ENCODE data around the gene DNAH6.

Gene DNAH6

DNA sequence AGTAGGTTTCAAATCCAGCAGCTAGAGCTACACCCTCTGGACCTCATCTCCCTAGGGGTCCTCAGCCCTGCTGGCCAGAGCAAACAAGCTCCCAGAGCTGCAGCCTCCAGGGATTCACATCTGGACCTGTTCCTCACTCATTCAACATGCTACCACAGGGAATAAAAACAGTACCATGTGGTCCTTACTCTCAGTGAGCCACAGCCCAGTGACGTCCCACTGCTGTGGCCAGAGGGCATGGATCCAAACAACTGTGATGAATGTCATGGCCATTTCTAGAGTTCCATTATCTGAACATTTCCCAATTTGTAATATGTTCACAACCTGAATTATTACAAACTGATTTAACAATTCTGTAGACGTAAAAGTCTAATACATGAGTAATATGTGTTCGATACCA lies 186.6 kb downstream of the DNAH6 start:
- FAIRE-seq (no peak), DNase-seq (ENCODE audit: insufficient read length, low spot score) (no peak)
- TF ChIP-seq, protein P1, sequence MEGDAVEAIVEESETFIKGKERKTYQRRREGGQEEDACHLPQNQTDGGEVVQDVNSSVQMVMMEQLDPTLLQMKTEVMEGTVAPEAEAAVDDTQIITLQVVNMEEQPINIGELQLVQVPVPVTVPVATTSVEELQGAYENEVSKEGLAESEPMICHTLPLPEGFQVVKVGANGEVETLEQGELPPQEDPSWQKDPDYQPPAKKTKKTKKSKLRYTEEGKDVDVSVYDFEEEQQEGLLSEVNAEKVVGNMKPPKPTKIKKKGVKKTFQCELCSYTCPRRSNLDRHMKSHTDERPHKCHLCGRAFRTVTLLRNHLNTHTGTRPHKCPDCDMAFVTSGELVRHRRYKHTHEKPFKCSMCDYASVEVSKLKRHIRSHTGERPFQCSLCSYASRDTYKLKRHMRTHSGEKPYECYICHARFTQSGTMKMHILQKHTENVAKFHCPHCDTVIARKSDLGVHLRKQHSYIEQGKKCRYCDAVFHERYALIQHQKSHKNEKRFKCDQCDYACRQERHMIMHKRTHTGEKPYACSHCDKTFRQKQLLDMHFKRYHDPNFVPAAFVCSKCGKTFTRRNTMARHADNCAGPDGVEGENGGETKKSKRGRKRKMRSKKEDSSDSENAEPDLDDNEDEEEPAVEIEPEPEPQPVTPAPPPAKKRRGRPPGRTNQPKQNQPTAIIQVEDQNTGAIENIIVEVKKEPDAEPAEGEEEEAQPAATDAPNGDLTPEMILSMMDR (IDR thresholded peaks at IDR 0.05; ENCODE audit: insufficient read depth, missing control alignments): no peak

DNA sequence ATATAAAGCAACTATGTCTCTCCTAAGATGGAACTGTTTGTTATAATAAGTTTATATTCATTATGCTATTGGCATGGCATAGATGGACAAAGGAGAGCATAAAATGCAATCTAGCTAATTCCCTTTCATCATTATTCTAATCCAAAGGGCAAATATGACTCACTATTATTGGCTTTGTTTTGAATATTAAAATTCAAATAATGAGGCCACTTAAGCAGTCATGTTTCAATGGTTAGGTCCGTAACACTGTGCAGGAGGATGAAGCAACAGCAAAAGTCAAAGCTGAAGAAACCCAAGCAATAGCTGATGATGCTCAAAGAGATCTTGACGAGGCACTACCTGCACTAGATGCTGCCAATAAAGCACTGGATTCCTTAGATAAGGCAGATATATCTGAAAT lies 187.5 kb downstream of the DNAH6 start:
- TF ChIP-seq, protein P1 (IDR thresholded peaks at IDR 0.05; ENCODE audit: insufficient read depth, missing control alignments): no peak
- DNase-seq (ENCODE audit: insufficient read length, low spot score) (no peak), FAIRE-seq (no peak)

DNA sequence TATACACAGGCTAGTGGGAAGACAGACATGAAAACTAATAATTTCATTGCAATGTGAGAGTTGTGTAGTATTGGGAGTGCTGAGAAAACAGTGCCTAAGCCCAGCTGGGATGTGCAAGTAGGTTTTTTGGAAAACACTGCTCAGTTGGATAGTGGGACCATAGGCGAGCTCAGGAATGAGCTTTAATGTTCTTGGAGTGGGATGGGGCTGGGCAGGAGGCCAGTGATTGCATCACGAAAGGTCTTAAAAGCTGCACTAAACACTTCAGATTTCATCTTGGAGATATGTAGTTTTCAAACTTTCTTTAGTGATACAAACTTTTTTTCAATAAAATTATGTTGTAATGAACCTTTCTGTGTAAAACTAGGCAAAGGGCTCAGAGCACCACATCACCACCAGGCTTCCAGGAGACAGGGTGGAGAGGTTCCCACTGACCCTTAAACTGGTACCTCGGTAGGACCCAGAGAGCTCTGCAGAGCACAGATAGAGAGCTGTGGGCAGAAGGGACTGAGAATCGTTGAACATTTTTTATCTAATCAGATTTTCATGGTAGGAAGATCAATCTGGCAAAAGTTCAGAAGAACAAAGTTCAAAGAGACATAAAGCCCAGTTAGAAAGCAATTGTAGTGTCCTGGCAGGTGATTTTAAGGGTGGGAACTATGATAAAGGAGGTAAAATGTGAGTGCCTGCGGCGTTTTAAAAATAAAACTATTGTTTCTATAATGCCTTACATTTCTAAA lies 188.4 kb downstream of the DNAH6 start:
- DNase-seq (ENCODE audit: insufficient read length, low spot score) (no peak), FAIRE-seq (no peak)
- TF ChIP-seq, protein P1 (IDR thresholded peaks at IDR 0.05; ENCODE audit: insufficient read depth, missing control alignments): no peak

DNA sequence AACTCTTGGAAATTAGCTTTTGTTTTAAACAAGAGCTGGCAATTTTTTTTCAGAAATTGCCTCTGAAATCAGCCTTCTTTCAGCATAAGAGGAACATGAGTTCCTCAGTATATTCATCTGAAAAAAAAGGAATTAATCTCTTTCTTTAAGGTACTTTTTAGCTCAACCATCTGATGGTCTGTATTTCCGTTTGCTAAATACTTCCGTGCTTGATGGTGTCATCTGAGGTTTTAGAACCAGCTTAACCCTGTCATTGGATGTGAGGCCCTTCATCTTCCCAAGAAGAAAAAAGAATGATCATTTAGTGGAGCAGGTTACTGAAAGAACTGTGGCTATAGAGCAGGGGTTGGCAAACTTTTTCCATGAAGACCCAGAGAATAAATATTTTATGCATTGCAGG lies 189.6 kb downstream of the DNAH6 start:
- no peak for DNase-seq (ENCODE audit: insufficient read length, low spot score)
- TF ChIP-seq, protein P1 (IDR thresholded peaks at IDR 0.05; ENCODE audit: insufficient read depth, missing control alignments): no peak
- no peak for FAIRE-seq

DNA sequence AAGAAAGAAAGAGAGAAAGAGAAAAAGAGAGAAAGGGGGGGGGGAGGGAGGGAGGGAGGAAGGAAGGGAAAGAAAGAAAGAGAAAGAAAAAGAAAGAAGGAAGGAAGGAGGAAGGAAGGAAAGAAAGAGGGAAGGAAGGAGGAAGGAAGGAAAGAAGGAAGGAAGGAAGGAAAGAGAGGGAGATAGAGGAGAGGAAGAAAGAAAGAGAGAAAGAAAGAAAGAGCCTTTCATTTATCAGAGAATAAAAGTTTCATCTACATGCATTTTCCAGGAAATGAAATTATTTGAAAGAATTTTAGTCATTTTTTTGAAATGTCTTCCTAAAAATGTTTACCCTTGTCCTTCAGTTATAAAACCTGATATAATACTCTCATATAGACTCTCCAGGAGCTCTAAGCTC lies 192.1 kb downstream of the DNAH6 start:
- TF ChIP-seq, protein P1 (IDR thresholded peaks at IDR 0.05; ENCODE audit: insufficient read depth, missing control alignments): no peak
- FAIRE-seq: no peak
- no peak for DNase-seq (ENCODE audit: insufficient read length, low spot score)

DNA sequence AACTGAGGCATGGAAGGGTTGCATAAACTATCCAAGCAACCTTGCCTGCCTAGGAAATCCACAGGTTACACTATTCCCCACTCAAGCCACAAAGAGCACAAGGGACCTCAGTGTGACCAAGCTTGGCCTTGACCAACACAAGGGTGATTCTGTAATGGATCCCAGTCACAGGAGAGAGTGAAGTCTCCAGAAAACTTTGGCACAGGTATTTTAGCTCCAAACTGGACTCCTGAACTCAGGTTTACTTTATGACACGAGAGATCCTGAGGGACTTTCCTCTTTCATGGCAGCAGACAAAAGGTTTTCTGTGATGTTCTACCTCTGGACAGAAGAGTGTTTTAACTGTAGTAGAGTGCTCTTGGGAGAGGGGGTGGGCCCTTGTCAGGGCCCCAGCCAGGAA lies 195.4 kb downstream of the DNAH6 start:
- TF ChIP-seq, protein P1 (IDR thresholded peaks at IDR 0.05; ENCODE audit: insufficient read depth, missing control alignments): no peak
- DNase-seq (ENCODE audit: insufficient read length, low spot score) (no peak), FAIRE-seq (no peak)

DNA sequence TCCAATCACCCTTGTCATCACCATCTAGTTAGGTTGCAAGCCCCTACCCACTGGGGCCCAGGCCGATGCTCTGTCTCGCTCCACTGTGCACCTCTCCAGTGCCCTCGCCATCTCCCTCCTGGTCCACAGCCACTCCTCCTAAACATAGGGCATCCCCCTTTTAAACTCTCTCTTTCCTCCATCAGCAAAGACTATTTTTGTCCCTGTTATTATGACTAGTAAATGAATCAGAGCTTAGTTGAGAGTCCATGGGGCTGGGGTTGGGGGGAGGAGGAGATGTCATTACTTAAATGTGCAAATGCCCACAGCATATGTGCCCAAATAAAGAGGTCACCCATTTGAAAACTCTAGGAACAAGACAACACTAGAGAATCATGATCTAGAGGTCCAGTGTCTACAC lies 197.1 kb downstream of the DNAH6 start:
- FAIRE-seq: no peak
- TF ChIP-seq, protein P1 (IDR thresholded peaks at IDR 0.05; ENCODE audit: insufficient read depth, missing control alignments): no peak
- DNase-seq (ENCODE audit: insufficient read length, low spot score): no peak
